GM21786 (cell line): ENCODE results near the gene DDX49.
A peak's percentile ranks its signal among the peaks of the same experiment; 100 is the strongest.

Experiments
- ATAC-seq: cut with Tn5 transposase; IDR thresholded peaks from one replicate; pipeline ENCODE4 v1.9.1; 2021; ENCODE audit not compliant: unreplicated experiment

Gene DDX49, protein sequence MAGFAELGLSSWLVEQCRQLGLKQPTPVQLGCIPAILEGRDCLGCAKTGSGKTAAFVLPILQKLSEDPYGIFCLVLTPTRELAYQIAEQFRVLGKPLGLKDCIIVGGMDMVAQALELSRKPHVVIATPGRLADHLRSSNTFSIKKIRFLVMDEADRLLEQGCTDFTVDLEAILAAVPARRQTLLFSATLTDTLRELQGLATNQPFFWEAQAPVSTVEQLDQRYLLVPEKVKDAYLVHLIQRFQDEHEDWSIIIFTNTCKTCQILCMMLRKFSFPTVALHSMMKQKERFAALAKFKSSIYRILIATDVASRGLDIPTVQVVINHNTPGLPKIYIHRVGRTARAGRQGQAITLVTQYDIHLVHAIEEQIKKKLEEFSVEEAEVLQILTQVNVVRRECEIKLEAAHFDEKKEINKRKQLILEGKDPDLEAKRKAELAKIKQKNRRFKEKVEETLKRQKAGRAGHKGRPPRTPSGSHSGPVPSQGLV

DNA sequence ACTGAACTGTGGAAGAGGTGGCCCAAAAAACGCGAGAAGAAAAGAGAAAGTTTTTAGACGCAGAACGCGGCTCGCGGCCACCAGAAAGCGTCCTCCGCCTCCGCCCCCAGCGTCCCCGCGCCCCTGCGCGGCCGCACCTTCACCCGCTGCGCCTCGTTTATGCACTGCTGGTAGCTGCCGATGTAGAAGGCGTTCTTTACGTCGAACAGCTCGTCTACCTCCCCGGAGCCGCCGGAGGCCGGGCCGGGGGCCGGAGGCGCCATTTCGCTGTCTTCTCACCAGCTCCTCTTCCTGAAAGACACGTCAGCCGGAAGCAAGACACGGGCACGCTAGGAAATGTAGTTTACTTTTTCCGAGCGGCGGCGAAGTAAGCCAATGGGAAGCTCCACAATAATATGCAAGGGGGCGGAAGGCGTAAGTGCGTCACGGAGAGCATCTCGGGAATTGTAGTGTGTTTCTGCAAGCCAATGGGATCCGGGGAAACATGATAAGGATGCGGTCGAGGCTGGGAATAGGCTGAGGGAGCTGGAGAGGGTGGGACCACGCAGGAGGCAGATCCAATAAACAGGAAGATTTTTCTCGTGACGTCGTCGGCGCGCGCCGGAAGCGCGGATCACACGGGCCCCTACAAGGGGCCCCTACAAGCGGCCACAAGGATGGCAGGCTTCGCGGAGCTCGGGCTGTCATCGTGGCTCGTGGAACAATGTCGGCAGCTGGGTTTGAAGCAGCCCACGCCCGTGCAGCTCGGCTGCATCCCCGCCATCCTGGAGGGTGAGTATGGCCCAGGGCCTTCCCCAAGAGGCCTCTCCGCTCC is at the start of gene DDX49, which contains the start of gene COPE:
TSS of gene DDX49 (plus strand) at position 630 of the 814 bp plus-strand sequence. CDS start at position 657, 27 bp downstream.
TSS of gene COPE (minus strand) at position 302 of the 814 bp plus-strand sequence. CDS start at position 263, 39 bp downstream.
- peak; percentile 97 for ATAC-seq

DNA sequence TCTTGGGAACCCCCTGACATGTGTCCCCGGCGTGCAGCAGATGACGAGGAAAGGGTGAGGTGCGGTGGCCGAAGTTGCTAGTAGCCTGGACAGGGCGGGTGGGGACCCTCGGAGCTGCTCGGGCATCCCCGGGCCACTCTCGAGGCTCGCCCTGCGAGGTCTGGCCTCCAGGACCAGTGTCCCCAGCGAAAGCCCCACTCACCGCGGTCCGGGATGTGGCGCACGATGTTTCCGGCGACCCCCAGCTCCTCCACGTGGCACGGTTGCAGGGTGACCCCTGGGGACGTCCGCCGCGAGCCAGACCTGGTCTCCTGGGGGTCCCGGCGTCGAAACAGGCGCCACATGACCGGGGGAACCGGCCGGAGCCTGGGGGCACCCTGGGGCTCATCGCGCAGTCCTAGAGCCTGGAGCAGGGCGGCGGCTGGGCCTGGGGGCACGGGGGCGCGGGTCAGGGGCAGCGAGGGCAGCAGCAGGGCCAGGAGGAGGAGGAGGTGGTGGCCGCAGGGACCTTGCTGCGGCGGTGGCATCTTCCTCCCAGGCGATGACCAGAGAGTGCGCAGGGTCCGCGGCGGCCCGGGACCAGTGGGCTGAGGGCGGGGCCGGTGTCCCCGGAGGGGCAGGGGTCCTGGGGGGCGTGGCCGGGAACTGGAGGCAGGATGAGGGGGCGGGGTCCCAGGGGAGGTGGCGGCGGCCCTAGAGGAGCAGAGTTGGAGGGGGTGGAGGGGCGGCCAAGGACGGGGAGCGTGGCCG is 49.6 kb upstream of the DDX49 start:
- ATAC-seq = no peak

DNA sequence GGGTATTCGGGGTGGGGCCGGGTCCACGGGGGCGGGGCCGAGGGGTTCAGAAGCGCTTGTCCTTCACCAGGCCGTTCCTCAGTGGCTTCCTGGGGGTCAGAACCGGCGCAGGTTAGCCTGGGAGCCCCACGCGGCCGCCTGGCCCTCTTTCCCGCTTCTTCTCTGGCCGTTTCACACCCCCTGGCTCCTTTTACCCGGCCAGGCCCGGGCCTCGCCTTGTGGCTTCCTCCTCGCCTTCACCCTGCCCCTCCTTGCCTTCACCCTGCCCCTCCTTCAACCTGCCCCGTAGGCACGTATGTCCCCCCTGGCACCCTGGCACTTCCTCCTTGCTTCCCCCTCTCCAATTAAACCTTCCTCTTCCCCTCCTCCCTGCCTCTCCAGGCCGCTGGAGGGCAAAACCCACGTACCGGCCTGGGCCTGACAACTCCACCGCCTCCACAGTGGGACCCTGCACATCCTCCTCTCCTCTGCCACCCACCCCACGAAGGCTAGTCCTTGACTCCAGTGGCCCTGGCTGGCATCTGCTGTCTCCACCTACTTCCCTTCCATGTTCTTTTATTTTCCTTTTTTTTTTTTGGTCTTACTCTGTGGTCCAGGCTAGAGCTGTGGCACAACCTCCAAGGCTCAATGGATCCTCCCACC is 48.9 kb upstream of the DDX49 start:
- no peak for ATAC-seq

DNA sequence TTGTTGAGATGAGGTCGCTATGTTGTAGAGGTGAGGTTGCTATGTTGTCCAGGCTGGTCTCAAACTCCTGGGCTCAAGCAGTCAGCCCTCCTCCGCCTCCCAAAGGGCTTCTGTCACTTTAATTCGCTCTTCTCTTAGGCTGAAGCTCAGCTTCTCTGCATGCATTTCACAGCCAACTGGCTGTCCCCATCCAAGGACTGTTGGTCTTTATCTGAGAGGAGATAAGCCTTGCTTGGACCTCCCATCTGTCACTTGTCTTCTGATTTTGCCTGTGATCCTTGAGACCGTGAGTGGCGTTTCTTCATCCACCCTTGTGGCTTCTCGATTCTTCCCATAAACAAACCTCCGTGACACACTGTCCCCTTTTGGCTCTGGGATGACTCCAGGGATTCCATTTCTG is 48.0 kb upstream of the DDX49 start:
- no peak for ATAC-seq

DNA sequence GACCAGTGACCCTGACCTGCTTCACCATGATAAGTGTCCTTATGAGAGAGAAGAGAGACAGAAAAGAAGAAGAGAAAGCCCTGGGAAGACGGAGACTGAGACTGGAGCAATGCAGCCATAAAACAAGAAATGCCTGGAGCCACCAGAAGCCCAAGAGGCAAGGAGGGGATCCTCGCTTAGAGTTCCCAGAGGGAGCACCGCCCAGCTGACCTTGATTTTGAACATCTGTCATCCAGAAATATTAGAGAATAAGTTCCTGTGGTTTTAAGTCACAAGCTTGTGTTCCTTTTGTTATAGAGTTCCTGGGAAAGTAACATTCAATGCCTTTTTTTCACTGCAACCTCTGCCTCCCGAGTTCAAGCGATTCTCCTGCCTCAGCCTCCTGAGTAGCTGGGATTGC is 43.8 kb upstream of the DDX49 start:
- no peak for ATAC-seq

DNA sequence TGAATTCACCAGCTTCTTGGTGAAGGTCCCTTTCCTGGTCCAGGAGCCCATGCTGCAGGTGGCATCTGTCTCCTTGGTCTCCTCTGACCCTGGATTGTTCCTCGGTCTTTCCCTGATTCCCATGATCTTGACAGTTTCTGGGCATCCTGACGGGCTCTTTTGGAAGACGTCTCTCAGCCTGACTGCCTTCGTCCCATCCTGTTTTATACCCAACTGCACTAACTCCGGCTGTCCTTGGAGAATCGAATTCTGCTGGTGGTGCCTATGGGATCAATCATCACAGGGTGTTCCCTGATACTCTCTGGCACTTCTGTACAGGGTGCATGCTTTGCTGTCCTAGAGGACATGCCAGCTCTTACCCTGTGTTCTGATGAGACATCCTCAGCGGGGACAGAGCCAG is 42.6 kb upstream of the DDX49 start:
- no peak for ATAC-seq

DNA sequence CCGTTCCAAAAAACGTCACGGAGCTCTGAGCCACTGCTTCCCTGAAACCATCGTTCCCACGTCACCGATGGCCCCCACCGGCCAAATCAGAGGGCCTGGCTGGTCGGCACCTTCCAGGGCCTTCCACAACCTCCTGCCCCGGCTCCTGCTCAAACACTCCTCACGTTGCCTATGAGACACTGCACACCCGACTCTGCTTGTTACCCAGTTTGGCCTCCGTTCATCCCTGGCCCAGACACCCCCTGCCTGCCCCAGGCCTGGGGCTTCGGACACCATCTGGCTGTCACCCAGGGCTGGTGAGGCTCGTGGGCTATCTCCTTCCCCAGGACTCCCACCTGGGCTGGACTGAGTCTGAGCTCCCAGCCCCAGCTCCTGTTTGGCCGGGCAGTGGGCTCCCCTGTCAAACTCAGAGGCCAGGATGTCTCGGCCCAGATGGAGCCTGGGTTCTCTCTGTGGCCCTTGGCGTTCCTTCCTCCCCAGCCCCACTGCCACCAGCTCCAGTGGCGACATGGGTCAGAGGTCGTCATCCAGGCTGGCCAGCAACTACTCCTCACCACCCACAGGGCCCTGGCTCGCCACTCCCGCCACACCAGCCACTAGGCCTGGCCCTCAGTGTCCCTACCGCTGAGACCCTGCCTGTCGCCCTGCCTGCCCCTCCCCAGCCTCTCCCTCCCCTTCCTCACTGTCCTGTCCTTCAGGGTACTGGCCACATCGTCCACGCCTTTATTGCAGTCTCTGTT is 41.3 kb upstream of the DDX49 start:
- no peak for ATAC-seq

DNA sequence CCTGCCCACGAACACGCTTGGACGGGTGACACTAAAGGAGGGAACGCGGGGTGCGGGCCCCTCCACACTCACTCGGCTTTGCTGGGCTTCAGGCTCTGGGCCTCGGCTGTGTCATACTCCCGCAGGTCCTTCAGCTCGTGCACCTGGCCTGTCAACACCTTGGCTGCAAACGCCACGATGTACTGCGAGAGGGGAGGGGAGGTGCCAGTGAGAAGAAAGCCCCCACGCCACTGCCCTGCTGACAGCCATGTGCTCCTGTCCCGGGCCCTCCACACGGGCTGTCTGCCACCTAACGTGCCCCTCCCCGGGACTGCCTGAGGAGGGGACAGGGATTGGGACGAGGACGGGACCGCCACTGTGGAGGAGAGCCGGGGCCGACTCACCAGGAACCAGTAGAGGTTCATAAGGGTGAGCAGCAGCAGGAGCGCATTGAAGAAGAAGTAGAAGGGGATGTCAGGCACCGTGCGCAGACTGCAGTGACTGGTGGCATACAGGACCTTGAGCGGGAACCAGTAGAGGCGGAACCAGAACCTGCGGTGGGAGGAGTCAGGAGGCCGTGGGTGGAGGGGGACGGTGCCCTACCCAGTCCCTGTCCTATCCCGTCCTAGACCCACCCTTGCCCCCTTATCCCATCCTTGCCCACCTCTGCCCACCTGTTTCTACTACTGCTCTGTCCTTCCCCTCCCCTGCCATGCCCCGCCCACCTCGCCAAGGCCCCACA is 40.5 kb upstream of the DDX49 start:
- ATAC-seq = no peak

DNA sequence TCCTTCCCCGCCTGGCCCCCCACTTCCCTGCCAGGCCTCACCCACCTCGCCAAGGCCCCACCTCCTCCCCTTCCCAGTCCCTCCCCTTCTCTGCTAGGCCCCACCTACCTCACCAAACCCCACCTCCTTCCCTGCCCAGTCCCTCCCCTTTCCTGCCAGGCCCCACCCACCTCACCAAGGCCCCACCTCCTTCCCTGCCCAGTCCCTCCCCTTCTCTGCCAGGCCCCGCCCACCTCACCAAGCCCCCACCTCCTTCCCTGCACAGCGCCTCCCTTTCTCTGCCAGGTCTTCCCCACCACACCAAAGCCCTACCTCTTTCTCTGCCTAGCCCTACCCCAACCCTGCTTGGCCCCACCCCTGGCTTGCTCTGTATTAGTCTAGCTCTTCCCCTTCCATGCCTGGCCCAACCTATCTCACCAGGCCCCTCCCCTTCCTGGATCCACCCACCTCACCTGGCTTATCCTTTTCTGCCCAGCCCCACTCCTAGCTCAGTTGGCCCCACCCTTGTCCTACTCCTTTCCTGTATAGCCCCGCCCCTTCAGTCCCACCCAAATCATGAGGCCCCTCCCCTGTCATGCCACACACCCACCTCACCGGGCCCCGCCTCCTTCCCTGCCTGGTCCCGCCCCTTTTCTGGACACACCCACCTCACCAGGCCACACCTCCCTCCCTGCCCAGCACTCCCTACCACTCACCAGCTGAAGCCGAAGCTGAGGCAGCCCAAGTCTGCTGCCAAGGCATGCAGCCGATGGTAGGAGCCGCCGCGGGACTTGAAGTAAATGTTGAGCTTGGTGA is 39.7 kb upstream of the DDX49 start:
- ATAC-seq = no peak

DNA sequence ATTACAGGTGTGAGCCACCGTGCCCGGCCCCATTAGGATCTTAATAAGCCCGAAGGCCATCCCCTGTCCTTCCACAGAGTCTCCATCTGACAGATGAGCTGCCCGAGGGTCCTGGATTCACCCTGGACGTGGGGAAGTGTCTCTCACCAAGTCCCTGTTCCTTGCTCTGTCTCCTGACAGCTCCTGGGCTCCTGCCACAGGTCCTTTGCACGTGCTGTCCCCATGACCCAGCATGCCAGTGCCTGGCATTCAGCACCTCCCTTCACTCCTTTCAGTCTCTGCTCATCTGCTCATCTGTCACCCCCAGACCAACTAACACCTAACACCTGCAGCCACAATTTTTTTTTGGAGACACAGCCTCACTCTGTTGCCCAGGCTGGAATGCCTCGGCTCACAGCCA is 38.0 kb upstream of the DDX49 start:
- no peak for ATAC-seq

DNA sequence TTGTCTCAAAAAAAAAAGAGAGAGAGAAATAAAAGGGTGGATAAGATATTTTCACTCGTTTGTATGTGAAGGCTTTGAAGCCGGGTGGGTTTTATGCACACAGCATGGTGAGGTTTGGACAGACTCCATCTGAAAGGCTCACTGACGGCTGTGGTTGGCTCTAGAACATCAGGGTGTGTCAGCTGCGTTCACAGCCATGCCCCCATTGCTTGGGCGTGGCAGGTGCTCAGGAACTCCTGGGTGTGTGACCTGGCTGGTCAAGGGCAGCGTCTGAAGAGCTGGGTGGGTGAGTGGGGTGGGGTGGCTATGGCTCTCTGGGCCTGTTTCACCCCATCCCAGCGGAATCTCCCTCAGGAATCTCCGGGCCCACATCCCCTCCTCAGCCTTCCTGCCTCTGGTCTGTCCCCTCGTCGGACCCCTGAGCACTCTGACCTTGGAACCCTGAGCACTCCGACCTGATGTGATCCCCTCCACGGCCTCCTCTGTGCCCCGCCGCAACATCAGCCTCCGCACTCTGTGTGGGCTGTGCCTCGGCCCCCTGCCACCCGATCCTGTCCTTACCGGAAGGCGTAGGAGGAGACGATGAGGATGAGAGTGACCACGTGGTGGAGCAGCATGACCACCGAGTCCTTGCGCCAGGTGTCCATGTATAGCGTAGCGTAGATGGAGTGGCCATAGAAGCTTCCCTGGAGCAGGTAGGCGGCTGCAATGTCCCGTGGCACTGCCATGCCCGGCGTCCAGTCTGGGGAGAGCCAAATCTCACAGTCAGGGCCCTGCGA is 35.8 kb upstream of the DDX49 start:
- no peak for ATAC-seq

DNA sequence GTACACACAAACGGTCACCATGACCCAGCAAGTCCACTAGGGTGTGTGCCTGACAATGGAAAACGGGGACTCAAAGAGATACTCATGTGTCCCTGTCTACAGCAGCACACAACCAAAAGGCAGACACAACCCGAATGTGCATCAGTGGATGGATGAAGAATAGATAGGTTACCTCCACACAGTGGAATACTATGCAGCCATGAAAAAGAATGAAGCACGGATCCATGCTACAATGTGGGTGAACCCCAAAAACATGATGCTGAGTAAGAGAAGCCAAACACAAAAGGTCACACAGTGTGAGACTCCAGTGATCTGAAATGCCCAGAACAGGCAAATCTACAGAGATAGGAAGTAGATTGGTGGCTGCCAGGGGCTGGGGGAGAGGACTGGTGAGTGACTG is 32.5 kb upstream of the DDX49 start:
- ATAC-seq = no peak

DNA sequence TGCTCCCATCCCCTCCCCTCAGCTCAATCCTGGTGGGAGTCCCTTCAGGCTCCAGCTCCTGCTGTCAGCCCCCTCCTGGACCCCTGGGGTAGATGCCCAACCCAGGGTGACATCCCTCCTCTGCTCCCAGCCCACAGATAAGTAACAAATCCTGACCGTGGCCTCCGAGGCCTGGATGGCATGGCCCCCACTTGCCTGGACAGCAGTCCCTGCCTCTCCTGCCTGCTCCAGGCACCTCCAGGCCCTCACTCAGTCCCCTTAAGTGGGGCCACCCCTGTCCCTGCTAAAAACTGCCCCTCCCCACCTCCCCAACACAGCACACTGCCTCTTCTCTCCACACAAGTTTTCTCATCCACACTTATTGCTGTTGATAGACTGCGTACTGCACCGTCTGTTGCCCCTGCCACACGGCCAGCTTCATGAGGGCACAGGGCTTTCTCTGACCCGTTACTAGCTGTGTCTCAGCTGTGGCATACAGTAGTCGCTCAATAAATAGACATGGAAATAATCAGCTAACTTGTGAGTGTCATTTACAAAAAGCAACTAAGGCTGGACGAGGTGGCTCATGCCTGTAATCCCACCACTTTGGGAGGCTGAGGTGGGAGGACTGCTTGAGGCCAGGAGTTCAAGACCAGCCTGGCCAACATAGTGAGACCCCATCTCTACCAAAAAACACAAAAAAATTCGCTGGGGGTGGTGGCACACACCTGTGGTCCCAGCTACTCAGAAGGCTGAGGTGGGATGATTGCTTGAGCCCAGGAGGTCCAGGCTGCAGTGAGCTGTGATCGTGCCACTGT is 29.4 kb upstream of the DDX49 start:
- ATAC-seq = no peak

DNA sequence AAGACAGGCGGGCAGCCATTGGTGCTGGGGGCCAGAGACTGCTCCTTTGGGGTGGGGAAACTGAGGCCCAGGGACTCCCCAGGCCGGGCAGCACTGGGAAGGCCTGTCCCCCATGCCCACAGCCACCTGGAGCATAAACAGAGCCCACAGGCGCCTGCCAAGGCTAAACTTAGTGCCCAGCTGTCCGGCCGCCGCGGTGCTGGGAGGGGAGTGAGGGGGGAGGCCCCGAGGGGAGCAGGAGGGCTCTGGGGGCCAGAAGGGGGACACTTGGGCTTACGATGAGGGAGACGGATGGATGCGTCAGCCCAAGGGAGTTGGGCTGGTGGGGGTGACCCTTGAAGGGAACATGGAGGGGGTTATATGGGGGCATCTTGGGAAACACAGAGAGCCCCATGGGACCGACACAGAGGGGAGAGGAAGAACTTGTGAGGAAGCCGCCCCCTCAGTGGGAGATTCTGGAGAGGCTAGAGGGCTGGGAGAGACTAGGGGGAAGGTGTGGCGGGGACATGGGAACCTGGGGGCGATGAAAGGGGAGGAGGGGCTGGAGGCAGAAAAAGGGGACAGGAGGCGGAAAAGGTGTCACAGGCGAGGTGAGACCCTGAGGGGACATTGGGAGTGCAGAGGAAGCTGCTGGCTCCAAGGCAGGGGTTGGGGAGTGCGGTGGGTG is 25.8 kb upstream of the DDX49 start:
- ATAC-seq = no peak

DNA sequence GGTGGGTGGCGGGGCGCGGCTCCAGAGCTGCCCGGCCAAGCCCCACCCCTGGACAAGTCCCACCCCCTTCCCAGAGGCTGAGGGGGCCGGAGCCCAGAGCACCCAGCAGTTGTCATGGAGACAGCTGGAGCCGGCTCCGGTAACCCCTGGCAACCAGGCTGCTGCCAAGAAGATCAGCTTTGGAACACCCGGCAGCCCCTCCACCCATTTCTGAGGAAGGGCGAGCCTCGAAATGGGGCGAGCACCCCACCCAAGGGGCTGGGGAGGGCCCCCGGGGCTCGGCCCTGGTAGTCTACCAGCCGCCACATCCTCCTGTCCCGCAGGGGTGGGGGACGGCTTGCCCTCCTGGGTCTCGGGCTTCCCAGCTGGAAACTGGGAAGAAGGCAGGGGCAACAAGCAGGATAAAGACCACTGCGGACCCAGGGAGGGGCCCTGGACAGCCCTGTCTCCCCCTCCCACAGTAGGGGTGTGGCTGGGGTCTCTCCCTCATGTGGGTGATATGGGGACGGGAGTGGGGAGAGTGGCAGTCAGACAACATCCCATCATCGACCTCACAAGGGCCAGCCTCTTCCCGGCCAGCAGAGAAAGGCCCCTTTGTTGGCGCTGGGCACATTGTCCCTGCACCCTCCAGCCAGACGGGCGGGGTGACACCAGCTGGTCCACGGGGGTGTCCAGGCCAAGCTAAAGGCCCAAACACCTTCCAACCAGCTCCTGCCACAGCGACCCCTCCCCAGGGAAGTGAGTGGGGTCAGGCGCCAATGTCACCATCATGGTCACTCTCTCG is 25.1 kb upstream of the DDX49 start:
- no peak for ATAC-seq
